Activated naive CD4-positive, alpha-beta T cell treated with anti-CD3 and anti-CD28 coated beads, Interleukin-2, amount 50 U/mL, for 24 hours (primary cell): Measurements from ENCODE around the gene TYW1B.
"Not testable (repeated sequence)": the region's sequence is repeated elsewhere in the genome, so short reads cannot be mapped to it uniquely, and the experiment has no call there.

Source experiments
- H3K27ac Mint-ChIP-seq: one replicate; pipeline ENCODE4 v1.8.0; 2021; ENCODE audit warnings: mild to moderate bottlenecking, mixed read lengths
- H3K27me3 Mint-ChIP-seq: one replicate; pipeline ENCODE4 v1.8.0; 2021; ENCODE audit warnings: mixed read lengths
- H3K36me3 Mint-ChIP-seq: one replicate; pipeline ENCODE4 v1.8.0; 2021; ENCODE audit warnings: mixed read lengths
- H3K4me1 Mint-ChIP-seq: one replicate; pipeline ENCODE4 v1.8.0; 2021; ENCODE audit warnings: mixed read lengths
- H3K4me3 Mint-ChIP-seq: one replicate; pipeline ENCODE4 v1.8.0; 2021; ENCODE audit warnings: mild to moderate bottlenecking, mixed read lengths
- H3K9me3 Mint-ChIP-seq: one replicate; pipeline ENCODE4 v1.8.0; 2021; ENCODE audit warnings: mixed read lengths

The TYW1B gene

GRCh38 chr7:72744244-72744926, 83.6 kb downstream of the TYW1B start:
- H3K36me3 Mint-ChIP-seq: peaks cover 43% of the 10 kb centered on the region
- H3K27ac Mint-ChIP-seq, H3K4me3 Mint-ChIP-seq, H3K4me1 Mint-ChIP-seq, H3K27me3 Mint-ChIP-seq: not testable (repeated sequence)
- peaks cover 27% of the 10 kb centered on the region for H3K9me3 Mint-ChIP-seq

GRCh38 chr7:72743801-72744200, 84.2 kb downstream of the TYW1B start:
- not testable (repeated sequence) for H3K27me3 Mint-ChIP-seq, H3K4me3 Mint-ChIP-seq, H3K27ac Mint-ChIP-seq, H3K4me1 Mint-ChIP-seq
- H3K9me3 Mint-ChIP-seq: peaks cover 27% of the 10 kb centered on the region
- peaks cover 43% of the 10 kb centered on the region for H3K36me3 Mint-ChIP-seq

GRCh38 chr7:72739716-72740115, 88.3 kb downstream of the TYW1B start:
- H3K4me1 Mint-ChIP-seq, H3K27ac Mint-ChIP-seq, H3K27me3 Mint-ChIP-seq, H3K4me3 Mint-ChIP-seq: not testable (repeated sequence)
- Mint-ChIP-seq H3K9me3 (peaks cover 23% of the 10 kb centered on the region), H3K36me3 (peaks cover 48% of the 10 kb centered on the region)

- peaks cover 47% of the 10 kb centered on the region for H3K36me3 Mint-ChIP-seq
- peaks cover 19% of the 10 kb centered on the region for H3K9me3 Mint-ChIP-seq
- not testable (repeated sequence) for H3K27me3 Mint-ChIP-seq, H3K4me1 Mint-ChIP-seq, H3K27ac Mint-ChIP-seq, H3K4me3 Mint-ChIP-seq
Measured at GRCh38 chr7:72735855-72736254, 92.1 kb downstream of the TYW1B start.

- H3K9me3 Mint-ChIP-seq: peaks cover 27% of the 10 kb centered on the region
- H3K27ac Mint-ChIP-seq: not testable (repeated sequence)
- peaks cover 58% of the 10 kb centered on the region for H3K36me3 Mint-ChIP-seq
Measured at GRCh38 chr7:72730815-72731214, 97.2 kb downstream of the TYW1B start.

GRCh38 chr7:72730384-72730783, 97.6 kb downstream of the TYW1B start:
- H3K4me1 Mint-ChIP-seq, H3K27me3 Mint-ChIP-seq, H3K4me3 Mint-ChIP-seq, H3K27ac Mint-ChIP-seq: not testable (repeated sequence)
- Mint-ChIP-seq H3K36me3 (peaks cover 60% of the 10 kb centered on the region), H3K9me3 (peaks cover 27% of the 10 kb centered on the region)

More at GRCh38 chr7:72730815-72731214, 97.2 kb downstream of the TYW1B start:
- H3K27me3 Mint-ChIP-seq, H3K4me1 Mint-ChIP-seq, H3K4me3 Mint-ChIP-seq: not testable (repeated sequence)

- not testable (repeated sequence) for H3K4me3 Mint-ChIP-seq, H3K4me1 Mint-ChIP-seq, H3K27me3 Mint-ChIP-seq, H3K27ac Mint-ChIP-seq
- peaks cover 55% of the 10 kb centered on the region for H3K36me3 Mint-ChIP-seq
- H3K9me3 Mint-ChIP-seq: peaks cover 23% of the 10 kb centered on the region
Measured at GRCh38 chr7:72729130-72729529, 98.9 kb downstream of the TYW1B start.

GRCh38 chr7:72722694-72723093, 105.3 kb downstream of the TYW1B start:
- peaks cover 31% of the 10 kb centered on the region for H3K36me3 Mint-ChIP-seq
- H3K4me3 Mint-ChIP-seq, H3K9me3 Mint-ChIP-seq, H3K27me3 Mint-ChIP-seq, H3K27ac Mint-ChIP-seq, H3K4me1 Mint-ChIP-seq: not testable (repeated sequence)

GRCh38 chr7:72720890-72721289, 107.1 kb downstream of the TYW1B start:
- H3K27me3 Mint-ChIP-seq, H3K9me3 Mint-ChIP-seq, H3K4me1 Mint-ChIP-seq, H3K4me3 Mint-ChIP-seq, H3K27ac Mint-ChIP-seq: not testable (repeated sequence)
- H3K36me3 Mint-ChIP-seq: peaks cover 26% of the 10 kb centered on the region

GRCh38 chr7:72717252-72717774, 110.7 kb downstream of the TYW1B start:
- not testable (repeated sequence) for H3K4me3 Mint-ChIP-seq

GRCh38 chr7:72711927-72712326, 116.1 kb downstream of the TYW1B start:
- H3K4me1 Mint-ChIP-seq, H3K27ac Mint-ChIP-seq, H3K27me3 Mint-ChIP-seq, H3K9me3 Mint-ChIP-seq, H3K4me3 Mint-ChIP-seq: not testable (repeated sequence)
- H3K36me3 Mint-ChIP-seq: peaks cover 34% of the 10 kb centered on the region

More at GRCh38 chr7:72717252-72717774, 110.7 kb downstream of the TYW1B start:
- not testable (repeated sequence) for H3K27me3 Mint-ChIP-seq, H3K27ac Mint-ChIP-seq, H3K4me1 Mint-ChIP-seq, H3K9me3 Mint-ChIP-seq
- peaks cover 26% of the 10 kb centered on the region for H3K36me3 Mint-ChIP-seq

- Mint-ChIP-seq H3K36me3 (peaks cover 37% of the 10 kb centered on the region), H3K27ac (no peak overlapping the region), H3K4me3 (no peak overlapping the region), H3K9me3 (no peaks in the 10 kb centered on the region), H3K27me3 (no peaks in the 10 kb centered on the region), H3K4me1 (no peaks in the 10 kb centered on the region)
Measured at GRCh38 chr7:72710983-72711382, 117.0 kb downstream of the TYW1B start.

- Mint-ChIP-seq H3K4me1 (no peaks in the 10 kb centered on the region), H3K27ac (no peak overlapping the region), H3K36me3 (peaks cover 38% of the 10 kb centered on the region), H3K27me3 (no peaks in the 10 kb centered on the region), H3K9me3 (no peaks in the 10 kb centered on the region), H3K4me3 (no peak overlapping the region)
Measured at GRCh38 chr7:72709909-72710308, 118.1 kb downstream of the TYW1B start.

GRCh38 chr7:72708371-72709050, 119.5 kb downstream of the TYW1B start:
- not testable (repeated sequence) for H3K27ac Mint-ChIP-seq, H3K4me1 Mint-ChIP-seq, H3K4me3 Mint-ChIP-seq, H3K27me3 Mint-ChIP-seq, H3K9me3 Mint-ChIP-seq
- H3K36me3 Mint-ChIP-seq: peaks cover 40% of the 10 kb centered on the region

GRCh38 chr7:72706521-72706920, 121.5 kb downstream of the TYW1B start:
- H3K27me3 Mint-ChIP-seq: no peaks in the 10 kb centered on the region
- H3K4me3 Mint-ChIP-seq: no peak overlapping the region
- no peaks in the 10 kb centered on the region for H3K4me1 Mint-ChIP-seq
- H3K27ac Mint-ChIP-seq: no peak overlapping the region
- no peaks in the 10 kb centered on the region for H3K9me3 Mint-ChIP-seq
- peaks cover 30% of the 10 kb centered on the region for H3K36me3 Mint-ChIP-seq

GRCh38 chr7:72705693-72706092, 122.3 kb downstream of the TYW1B start:
- H3K4me1 Mint-ChIP-seq, H3K27me3 Mint-ChIP-seq, H3K4me3 Mint-ChIP-seq, H3K27ac Mint-ChIP-seq, H3K9me3 Mint-ChIP-seq: not testable (repeated sequence)
- H3K36me3 Mint-ChIP-seq: peaks cover 27% of the 10 kb centered on the region
